Measurements from ENCODE around the gene KDELR3. TPM values are rescaled to one million over a fixed set of nuclear protein-coding genes. Genes with fewer than 3 reads are reported as not detected.

KDELR3 gene
- polyA plus RNA-seq, 1 donor (not counting 4 experiments of a cell fraction or from before 2014, with no cell fraction given): 10.1 TPM

- TF ChIP-seq EZH2 (IDR thresholded peaks at IDR 0.05; ENCODE audit: low read length): no peak
- TF ChIP-seq CTCF (optimal IDR thresholded peaks at IDR 0.05 in 1 of 3, IDR thresholded peaks at IDR 0.05 in 1 of 3, conservative IDR thresholded peaks at IDR 0.05 in 1 of 3; ENCODE audit: extremely low read depth in 1 of 3, insufficient read depth in 2 of 3, low read length in 3 of 3): no peak
- H3K4me1 ChIP-seq (ENCODE audit: control insufficient read depth, extremely low read depth, insufficient read depth, low read length): no peaks in the 10 kb centered on the region
- no peak for DNase-seq (ENCODE audit: low read depth, low spot score)
Observed at GRCh38 chr22:38437416-38437815, 30.5 kb upstream of the KDELR3 start.

GRCh38 chr22:38440747-38441350, 27.0 kb upstream of the KDELR3 start:
- H3K9me3 ChIP-seq (ENCODE audit: control insufficient read depth, low read depth, low read length): no peaks in the 10 kb centered on the region
- DNase-seq (ENCODE audit: low read depth, low spot score) (no peak), FAIRE-seq (no peak)
- H3K9me1 ChIP-seq (ENCODE audit: control insufficient read depth, extremely low read depth, insufficient read depth, low read length): no peaks in the 10 kb centered on the region
- H3K79me2 ChIP-seq (ENCODE audit: control insufficient read depth, insufficient read depth, low read length): no peaks in the 10 kb centered on the region
- H4K20me1 ChIP-seq (ENCODE audit: control insufficient read depth, extremely low read depth, insufficient read depth, low read length): no peaks in the 10 kb centered on the region
- dilution Hi-C loops (cut with MboI; ENCODE audit: extremely low pct_ligation_motif_present, low sequenced_read_pairs): no loop called here
- H3K27ac ChIP-seq (ENCODE audit: control insufficient read depth, insufficient read depth, low read length): no peak overlapping the region
- no peak overlapping the region for H3K4me2 ChIP-seq (ENCODE audit: control insufficient read depth, extremely low read depth, insufficient read depth, low read depth, low read length)
- no peak overlapping the region for H3K4me3 ChIP-seq (ENCODE audit: control insufficient read depth in 2 of 3, extremely low read depth in 1 of 3, insufficient read depth in 2 of 3, low read depth in 1 of 3, low read length in 3 of 3)
- H2AFZ ChIP-seq (ENCODE audit: control insufficient read depth, low read length): no peak overlapping the region
- H3K9ac ChIP-seq (ENCODE audit: control insufficient read depth, extremely low read depth, insufficient read depth, low read length): no peak overlapping the region
- peaks cover 14% of the 10 kb centered on the region for H3K27me3 ChIP-seq (ENCODE audit: control insufficient read depth, extremely low read depth, insufficient read depth, low read length)
- TF ChIP-seq CTCF (optimal IDR thresholded peaks at IDR 0.05 in 1 of 3, IDR thresholded peaks at IDR 0.05 in 1 of 3, conservative IDR thresholded peaks at IDR 0.05 in 1 of 3; ENCODE audit: extremely low read depth in 1 of 3, insufficient read depth in 2 of 3, low read length in 3 of 3) (no peak), EZH2 (IDR thresholded peaks at IDR 0.05; ENCODE audit: low read length) (no peak)
- H3K36me3 ChIP-seq (ENCODE audit: control insufficient read depth in 2 of 2, extremely low read depth in 1 of 2, insufficient read depth in 2 of 2, low read length in 2 of 2): no peaks in the 10 kb centered on the region
- peaks cover 6% of the 10 kb centered on the region for H3K4me1 ChIP-seq (ENCODE audit: control insufficient read depth, extremely low read depth, insufficient read depth, low read length)

More at GRCh38 chr22:38437416-38437815, 30.5 kb upstream of the KDELR3 start:
- Histone ChIP-seq H3K27me3 (ENCODE audit: control insufficient read depth, extremely low read depth, insufficient read depth, low read length) (peaks cover 19% of the 10 kb centered on the region), H3K4me3 (ENCODE audit: control insufficient read depth in 2 of 3, extremely low read depth in 1 of 3, insufficient read depth in 2 of 3, low read depth in 1 of 3, low read length in 3 of 3) (no peak overlapping the region), H3K36me3 (ENCODE audit: control insufficient read depth in 2 of 2, extremely low read depth in 1 of 2, insufficient read depth in 2 of 2, low read length in 2 of 2) (no peaks in the 10 kb centered on the region), H3K9me3 (ENCODE audit: control insufficient read depth, low read depth, low read length) (no peaks in the 10 kb centered on the region), H3K27ac (ENCODE audit: control insufficient read depth, insufficient read depth, low read length) (no peak overlapping the region), H3K9me1 (ENCODE audit: control insufficient read depth, extremely low read depth, insufficient read depth, low read length) (no peaks in the 10 kb centered on the region), H2AFZ (ENCODE audit: control insufficient read depth, low read length) (no peak overlapping the region), H4K20me1 (ENCODE audit: control insufficient read depth, extremely low read depth, insufficient read depth, low read length) (no peaks in the 10 kb centered on the region), H3K4me2 (ENCODE audit: control insufficient read depth, extremely low read depth, insufficient read depth, low read depth, low read length) (no peak overlapping the region), H3K9ac (ENCODE audit: control insufficient read depth, extremely low read depth, insufficient read depth, low read length) (no peak overlapping the region), H3K79me2 (ENCODE audit: control insufficient read depth, insufficient read depth, low read length) (no peaks in the 10 kb centered on the region)
- no peak for FAIRE-seq
- dilution Hi-C loops (cut with MboI; ENCODE audit: extremely low pct_ligation_motif_present, low sequenced_read_pairs): no loop called here

All from keratinocyte (primary cell).